HFFc6 (cell line): ENCODE data around the gene MRAP2. TPM values are rescaled to one million over a fixed set of nuclear protein-coding genes. Genes with fewer than 3 reads are reported as not detected.

ENCODE experiments used
- DNase-seq: peaks from one replicate; pipeline ENCODE4 v3.0.0-alpha.2; 2018
- H3K27ac Mint-ChIP-seq: 2 replicates; pipeline ENCODE4 v1.8.0; 2020; ENCODE audit warnings: mild to moderate bottlenecking, mixed read lengths
- H3K27me3 Mint-ChIP-seq: 2 replicates; pipeline ENCODE4 v1.8.0; 2021; ENCODE audit warnings: mild to moderate bottlenecking, moderate library complexity, mixed read lengths; ENCODE audit not compliant: insufficient read depth
- H3K36me3 Mint-ChIP-seq: 2 replicates; pipeline ENCODE4 v1.8.0; 2021; ENCODE audit warnings: low read depth, mixed read lengths
- H3K4me1 Mint-ChIP-seq: 2 replicates; pipeline ENCODE4 v1.8.0; 2020; ENCODE audit warnings: low read depth, mixed read lengths
- H3K4me3 Mint-ChIP-seq: 2 replicates; pipeline ENCODE4 v1.8.0; 2020; ENCODE audit warnings: mild to moderate bottlenecking, moderate library complexity, mixed read lengths
- H3K9me3 Mint-ChIP-seq: 2 replicates; pipeline ENCODE4 v1.8.0; 2020; ENCODE audit warnings: mild to moderate bottlenecking, mixed read lengths
- total RNA-seq, 6 experiments: library from RNA; stranded (reverse); fragmentation: NEBNext Ultra II Directional; extraction: Animal tissue kit (Norgen Biotek cat#: 25700); gene quantifications; 2 replicates in 1 of 6; 3 replicates in 5 of 6; pipeline ENCODE4 v1.2.3, GENCODE V29; 2021
- TF ChIP-seq, protein P1 (sequence below): fragments of 200-600 bp; sonication (generic); IDR thresholded peaks from 2 replicates; pipeline ENCODE4 v1.5.0; 2021; ENCODE audit warnings: antibody characterized with exemption, mild to moderate bottlenecking

Gene MRAP2
- total RNA-seq, 6 experiments from 2014 or later: 0.07 TPM; not detected in 5

GRCh38 chr6:84001119-84001518 lies 32.5 kb upstream of the MRAP2 start:
- peaks cover 7% of the 10 kb centered on the region for H3K27me3 Mint-ChIP-seq
- no peaks in the 10 kb centered on the region for H3K4me1 Mint-ChIP-seq
- TF ChIP-seq, protein P1, sequence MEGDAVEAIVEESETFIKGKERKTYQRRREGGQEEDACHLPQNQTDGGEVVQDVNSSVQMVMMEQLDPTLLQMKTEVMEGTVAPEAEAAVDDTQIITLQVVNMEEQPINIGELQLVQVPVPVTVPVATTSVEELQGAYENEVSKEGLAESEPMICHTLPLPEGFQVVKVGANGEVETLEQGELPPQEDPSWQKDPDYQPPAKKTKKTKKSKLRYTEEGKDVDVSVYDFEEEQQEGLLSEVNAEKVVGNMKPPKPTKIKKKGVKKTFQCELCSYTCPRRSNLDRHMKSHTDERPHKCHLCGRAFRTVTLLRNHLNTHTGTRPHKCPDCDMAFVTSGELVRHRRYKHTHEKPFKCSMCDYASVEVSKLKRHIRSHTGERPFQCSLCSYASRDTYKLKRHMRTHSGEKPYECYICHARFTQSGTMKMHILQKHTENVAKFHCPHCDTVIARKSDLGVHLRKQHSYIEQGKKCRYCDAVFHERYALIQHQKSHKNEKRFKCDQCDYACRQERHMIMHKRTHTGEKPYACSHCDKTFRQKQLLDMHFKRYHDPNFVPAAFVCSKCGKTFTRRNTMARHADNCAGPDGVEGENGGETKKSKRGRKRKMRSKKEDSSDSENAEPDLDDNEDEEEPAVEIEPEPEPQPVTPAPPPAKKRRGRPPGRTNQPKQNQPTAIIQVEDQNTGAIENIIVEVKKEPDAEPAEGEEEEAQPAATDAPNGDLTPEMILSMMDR: no peak
- no peak for DNase-seq
- H3K27ac Mint-ChIP-seq: no peak overlapping the region
- peaks cover 5% of the 10 kb centered on the region; the same call in 1 of the 2 replicates for H3K9me3 Mint-ChIP-seq
- no peaks in the 10 kb centered on the region for H3K36me3 Mint-ChIP-seq
- no peak overlapping the region for H3K4me3 Mint-ChIP-seq

DNA sequence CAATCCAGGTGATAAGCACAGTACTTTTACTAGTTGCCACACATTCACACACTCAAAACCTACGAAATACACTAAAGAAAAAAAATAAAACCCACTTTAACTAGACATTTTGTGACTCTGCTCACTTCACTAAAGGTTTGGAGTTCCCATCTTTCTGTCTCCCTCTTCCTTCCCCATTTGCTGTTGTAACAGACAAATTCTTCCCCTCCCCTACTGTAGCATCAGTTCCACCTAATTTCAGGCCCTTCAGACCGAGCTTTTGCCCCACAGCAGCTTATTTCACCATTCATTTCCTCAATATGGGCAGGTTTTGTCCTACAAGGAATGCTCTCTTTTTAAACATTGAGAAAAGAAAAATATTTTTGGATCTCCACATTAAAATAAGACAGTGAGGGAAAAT lies 31.3 kb upstream of the MRAP2 start:
- DNase-seq: no peak
- Mint-ChIP-seq H3K4me1 (no peaks in the 10 kb centered on the region), H3K9me3 (peaks cover 2% of the 10 kb centered on the region; the same call in 1 of the 2 replicates), H3K27ac (no peak overlapping the region), H3K4me3 (no peak overlapping the region), H3K27me3 (peaks cover 7% of the 10 kb centered on the region), H3K36me3 (no peaks in the 10 kb centered on the region)
- TF ChIP-seq, protein P1: no peak

DNA sequence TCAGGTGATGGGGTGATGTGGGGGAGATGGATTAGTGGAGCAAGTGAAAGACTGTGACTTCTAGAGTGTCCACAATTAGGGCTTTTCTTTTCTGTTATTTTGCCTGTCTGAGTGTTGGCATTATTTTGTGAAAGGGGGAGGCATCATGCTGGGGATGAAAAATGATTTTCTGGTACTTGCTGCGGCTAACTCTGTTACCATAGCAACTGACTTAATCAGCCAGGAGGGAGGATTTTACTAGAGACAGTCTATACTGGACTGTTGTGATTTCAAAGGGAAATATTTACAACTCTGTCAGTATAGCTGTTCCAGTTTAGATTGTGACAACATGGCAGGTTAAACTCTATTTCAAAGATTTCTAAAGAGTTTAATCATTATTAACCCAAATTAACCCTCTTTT lies 30.4 kb upstream of the MRAP2 start:
- no peaks in the 10 kb centered on the region for H3K9me3 Mint-ChIP-seq
- peaks cover 7% of the 10 kb centered on the region for H3K27me3 Mint-ChIP-seq

GRCh38 chr6:84003654-84004053 lies 29.9 kb upstream of the MRAP2 start:
- Mint-ChIP-seq H3K27me3 (peaks cover 7% of the 10 kb centered on the region), H3K4me3 (no peak overlapping the region), H3K4me1 (no peaks in the 10 kb centered on the region), H3K9me3 (no peaks in the 10 kb centered on the region), H3K27ac (no peak overlapping the region), H3K36me3 (no peaks in the 10 kb centered on the region)
- no peak for DNase-seq
- TF ChIP-seq, protein P1: no peak

More for the DNA sequence above, 30.4 kb upstream of the MRAP2 start:
- TF ChIP-seq, protein P1: no peak
- no peaks in the 10 kb centered on the region for H3K36me3 Mint-ChIP-seq
- DNase-seq: no peak
- H3K4me1 Mint-ChIP-seq: no peaks in the 10 kb centered on the region
- H3K4me3 Mint-ChIP-seq: no peak overlapping the region
- no peak overlapping the region for H3K27ac Mint-ChIP-seq

- Mint-ChIP-seq H3K27me3 (peaks cover 11% of the 10 kb centered on the region; the same call in 1 of the 2 replicates), H3K4me3 (no peak overlapping the region), H3K4me1 (no peaks in the 10 kb centered on the region), H3K36me3 (no peaks in the 10 kb centered on the region), H3K9me3 (no peaks in the 10 kb centered on the region), H3K27ac (no peak overlapping the region)
- DNase-seq: no peak
- TF ChIP-seq, protein P1: no peak
These were observed 25.7 kb upstream of the MRAP2 start for GRCh38 chr6:84007871-84008270.

DNA sequence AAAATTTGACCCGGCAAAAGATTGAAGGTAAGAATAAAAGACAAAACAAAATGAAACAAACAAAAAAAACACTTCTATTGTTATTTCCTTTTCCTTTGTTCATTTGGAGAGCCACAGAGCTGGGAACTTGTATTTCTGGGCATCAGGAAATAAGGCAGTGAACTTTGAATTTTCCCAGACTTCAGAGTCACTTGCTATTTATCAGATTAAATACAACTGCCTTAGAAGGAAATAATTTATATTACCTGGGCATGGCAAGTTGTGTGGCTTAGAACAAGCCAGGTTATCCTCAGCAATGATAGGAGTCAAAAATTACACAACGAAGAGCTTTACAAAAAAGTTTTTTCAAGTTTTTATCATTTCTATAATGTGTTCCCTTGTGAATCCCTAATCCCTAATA lies 20.2 kb upstream of the MRAP2 start:
- Mint-ChIP-seq H3K27ac (no peak overlapping the region), H3K9me3 (no peaks in the 10 kb centered on the region), H3K4me3 (no peak overlapping the region), H3K4me1 (no peaks in the 10 kb centered on the region), H3K36me3 (no peaks in the 10 kb centered on the region), H3K27me3 (peaks cover 10% of the 10 kb centered on the region)
- TF ChIP-seq, protein P1: no peak
- no peak for DNase-seq
